Muscle of back (tissue), 11 donors: ENCODE results near the gene USH2A. TPM values are rescaled to one million over a fixed set of nuclear protein-coding genes. Genes with fewer than 3 reads are reported as not detected.
A peak's percentile ranks its signal among the peaks of the same experiment; 100 is the strongest.

Source experiments
- DNase-seq, 3 donors: peaks; one replicate each; pipeline versions ENCODE4 v3.0.0 to v3.0.0-alpha.2; 2013
- polyA plus RNA-seq, 10 donors: library from polyadenylated mRNA; unstranded; fragments of 120-200 nt; gene quantifications; one replicate each; pipeline ENCODE4 v1.2.1, GENCODE V29; 2013; ENCODE audit not compliant: insufficient read length in 10 of 10

Gene USH2A
- polyA plus RNA-seq, 10 donors, result 0.04 to 0.13 (median 0.07) TPM

DNA sequence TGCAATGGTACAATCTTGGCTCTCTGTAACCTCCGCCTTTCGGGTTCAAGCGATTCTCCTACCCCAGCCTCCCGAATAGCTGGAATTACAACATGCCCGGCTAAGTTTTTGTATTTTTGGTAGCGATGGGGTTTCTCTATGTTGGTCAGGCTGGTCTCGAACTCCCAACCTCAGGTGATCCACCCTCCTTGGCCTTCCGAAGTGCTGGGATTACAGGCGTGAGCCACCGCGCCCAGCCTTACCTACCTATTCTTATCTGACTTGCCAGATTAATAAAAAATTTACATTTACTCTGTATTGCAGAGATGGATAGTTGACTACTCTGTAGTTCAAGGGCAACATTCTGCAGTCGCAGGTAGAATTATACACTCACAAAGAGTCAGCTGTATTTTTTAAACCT lies 496.6 kb downstream of the USH2A start:
- no peak for DNase-seq

DNA sequence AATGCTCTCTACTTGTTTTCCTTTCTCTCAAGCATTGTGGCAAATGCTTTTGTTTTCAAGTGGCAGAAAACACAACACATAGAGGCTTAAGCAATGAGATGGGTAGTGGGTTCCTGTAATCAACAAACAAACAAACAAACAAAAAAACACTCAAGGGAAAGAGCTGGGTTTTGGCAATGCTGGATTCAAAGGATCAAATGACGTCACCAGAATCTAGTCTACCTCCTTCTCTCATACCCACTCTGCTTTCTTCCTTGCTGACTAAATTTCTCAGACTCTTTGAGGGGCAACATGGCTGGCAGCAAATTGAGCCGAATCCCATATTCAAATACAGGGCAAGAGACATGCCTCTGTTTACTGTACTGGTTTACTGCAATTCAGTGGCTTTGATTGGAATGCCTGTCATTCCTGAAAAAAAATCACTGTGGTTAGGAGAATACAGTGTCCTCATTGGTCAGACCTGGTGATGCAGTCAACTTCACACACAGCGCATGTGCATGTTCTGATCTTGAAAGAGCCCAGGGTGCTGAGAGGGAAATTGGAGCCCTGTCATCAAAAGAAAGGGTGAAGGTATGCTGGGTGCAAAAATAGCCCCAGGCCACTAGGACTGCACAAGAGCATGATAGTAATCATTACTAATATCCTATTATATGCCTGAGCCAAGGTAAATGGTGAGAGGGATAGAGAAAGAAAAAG lies 500.0 kb downstream of the USH2A start:
- DNase-seq, result peak in 1 of 3 donors; percentile 8

DNA sequence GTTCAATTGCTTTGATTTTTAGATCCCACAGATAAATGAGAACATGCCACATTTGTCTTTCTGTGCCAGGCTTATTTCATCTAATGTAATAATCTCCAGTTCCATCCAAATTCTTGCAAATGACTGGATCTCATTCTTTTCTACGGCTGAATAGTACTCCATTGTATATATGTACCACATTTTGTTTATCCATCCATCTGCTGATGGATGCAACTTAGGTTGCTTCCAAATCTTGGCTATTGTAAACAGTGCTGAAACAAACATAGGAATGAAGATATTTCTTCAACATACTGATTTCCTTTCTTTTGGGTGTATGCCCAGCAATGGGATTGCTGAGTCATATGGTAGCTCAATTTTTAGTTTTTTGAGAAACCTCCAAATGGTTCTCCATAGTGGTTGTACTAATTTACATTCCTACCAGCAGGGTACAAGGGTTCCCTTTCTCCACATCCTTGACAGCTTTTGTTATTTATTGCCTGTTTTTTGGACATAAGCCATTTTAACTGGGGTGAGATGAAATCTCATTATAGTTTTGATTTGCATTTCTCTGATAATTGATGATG lies 511.8 kb downstream of the USH2A start:
- peak in 1 of 3 donors; percentile 21 for DNase-seq

DNA sequence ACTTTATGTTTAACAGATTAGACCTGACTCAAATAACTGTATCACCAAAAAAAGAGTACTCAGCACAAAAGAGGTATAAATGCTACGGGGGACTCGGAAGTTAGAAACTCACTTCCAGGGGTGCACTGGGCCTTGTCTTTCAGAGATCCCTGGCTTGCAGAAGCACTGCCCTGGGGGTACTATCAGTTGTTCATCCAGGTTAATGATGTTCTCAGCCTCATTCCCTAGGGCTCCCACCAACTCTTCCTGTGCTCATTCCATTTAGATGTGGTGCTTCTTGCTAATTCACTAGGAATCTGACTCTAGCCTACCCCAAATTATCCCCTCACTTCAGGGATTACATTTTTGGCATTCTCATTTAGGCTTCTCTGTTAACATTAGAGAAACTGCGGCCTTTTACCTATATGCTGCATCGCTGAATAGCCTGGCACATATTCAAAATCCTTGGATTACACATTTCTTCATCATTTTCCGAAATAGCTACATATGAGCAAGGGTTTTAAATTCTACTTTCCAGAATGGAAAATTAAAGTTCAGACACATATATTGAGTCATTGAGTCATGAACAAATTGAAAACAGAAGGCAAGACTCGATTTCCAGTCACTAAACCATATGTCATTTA lies 517.6 kb downstream of the USH2A start:
- DNase-seq, result peak; percentile 30 to 90 (median 36)

DNA sequence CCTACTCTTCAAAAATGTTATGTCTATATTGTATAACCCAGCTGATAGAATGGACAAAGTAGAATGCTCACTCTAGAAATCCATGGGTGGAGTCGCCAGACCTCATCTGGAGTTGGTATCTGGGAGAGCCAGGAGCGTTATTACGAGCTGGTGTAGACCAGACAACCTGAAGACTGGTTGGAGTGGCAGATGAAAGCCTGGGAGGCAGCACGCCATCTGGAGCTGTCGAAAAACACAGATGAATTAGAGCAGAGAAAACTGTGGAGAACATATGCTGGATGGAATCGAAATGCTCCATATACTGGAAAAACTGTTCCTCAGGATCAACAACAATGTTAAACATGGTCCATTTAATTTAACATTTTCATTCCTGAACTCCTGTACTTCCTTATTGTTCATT lies 522.6 kb downstream of the USH2A start:
- no peak for DNase-seq

DNA sequence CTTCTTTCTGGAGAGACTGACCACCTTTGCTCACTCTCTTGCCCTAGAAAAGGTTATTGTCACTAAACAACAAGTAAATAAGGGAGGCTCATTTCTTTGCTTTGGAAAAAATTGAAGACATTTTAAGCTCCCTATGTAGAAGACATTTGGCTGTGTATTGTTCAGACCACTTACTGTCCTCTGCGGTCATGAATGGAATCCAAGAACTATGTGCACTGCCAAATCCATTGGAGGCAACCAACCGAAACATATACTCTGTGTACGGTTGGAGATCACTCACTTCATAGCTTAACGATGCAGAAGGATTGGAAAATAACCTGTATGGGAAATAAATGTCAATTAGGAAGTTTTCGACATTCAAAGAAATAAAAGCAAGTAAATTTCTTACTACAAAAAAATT lies 523.3 kb downstream of the USH2A start:
- DNase-seq, result no peak

DNA sequence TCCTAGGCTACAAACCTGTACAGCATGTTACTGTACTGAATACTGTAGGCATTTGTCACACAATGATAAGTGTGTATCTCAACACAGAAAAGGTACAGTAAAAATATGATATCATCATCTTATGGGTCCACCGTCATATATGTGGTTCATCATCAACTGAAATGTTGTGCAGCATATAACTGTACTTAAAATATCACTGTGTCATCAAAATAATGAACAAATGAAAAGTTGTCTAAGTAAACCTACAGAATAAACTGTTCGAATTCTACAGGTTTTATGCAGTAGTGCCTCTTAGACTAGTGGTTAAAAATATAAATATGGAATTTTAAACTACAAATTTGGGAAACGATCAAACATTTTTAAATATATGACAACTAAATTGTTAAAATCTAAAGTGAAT lies 527.4 kb downstream of the USH2A start:
- no peak for DNase-seq

DNA sequence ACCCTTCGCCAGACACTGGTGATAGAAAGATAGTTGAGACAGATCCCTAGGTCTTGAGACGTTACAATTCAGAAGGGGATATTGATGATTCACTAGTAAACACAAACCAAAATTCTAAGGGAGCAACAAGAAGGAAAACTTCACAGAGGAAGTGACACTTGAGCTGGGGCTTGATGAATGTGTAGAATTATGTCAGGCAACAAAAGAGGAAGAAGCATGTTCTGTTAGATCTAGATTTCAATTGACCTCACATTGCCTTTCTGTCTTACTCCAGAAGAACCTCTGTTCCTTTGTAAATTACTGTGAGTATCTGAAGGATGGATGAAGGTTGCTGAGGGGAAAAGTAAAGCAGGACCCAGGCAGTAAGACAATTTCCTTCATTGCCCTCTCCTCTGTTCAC lies 528.0 kb downstream of the USH2A start:
- no peak for DNase-seq

DNA sequence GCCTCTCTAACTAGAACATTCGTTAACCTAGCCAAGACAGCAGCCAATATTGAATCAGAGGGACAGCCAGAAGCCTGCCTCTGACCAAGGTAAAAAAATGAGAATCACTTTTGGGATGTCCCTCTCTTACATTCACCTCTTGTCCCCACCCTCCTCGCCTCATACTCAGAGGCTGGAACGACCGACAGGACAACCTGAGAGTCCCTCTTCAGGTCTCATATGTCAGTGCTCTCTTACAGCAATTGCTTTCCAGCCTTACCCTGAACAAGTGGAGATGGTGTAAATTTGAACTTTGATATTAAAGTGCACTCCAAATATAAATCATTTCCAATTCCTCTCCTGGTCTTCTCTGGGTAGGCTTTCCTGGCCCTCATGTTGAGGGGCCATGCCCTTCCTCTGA lies 528.6 kb downstream of the USH2A start:
- DNase-seq, result no peak

DNA sequence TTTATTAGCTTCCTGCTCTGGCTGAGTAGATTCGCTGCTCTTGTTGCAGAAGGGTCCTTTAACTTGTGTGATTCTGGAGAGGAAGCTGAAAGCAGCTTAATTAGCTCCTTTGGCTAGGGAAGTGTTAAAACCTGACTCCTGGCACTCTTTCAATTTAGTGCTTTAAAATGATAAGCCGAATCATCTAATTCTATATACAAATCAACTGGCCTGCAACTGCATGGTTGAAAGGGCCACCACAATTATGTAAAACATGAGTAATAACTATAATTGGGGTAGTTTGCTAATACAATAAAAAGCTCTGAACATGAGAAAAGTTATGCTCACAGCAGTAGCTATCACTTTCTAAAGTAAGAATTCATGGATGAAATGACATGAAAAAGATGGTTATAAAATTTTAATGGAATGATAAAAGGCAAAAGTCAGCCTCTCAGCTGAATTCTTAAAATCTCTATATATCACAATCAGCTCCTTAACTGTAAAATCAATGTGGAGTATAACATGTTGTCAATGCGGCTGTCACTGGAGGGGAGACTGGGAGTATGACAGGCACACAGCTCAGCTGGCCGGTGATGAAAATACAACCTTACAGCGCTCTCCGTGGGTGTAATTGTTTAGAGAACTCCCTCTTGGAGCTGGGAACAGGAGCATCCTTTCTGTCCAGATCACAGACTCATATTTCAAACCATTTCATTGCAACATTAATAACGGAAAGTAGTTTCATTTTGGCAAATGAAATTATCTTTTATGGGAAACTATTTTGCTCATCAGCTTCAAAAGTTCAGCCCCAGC lies 531.8 kb downstream of the USH2A start:
- peak in 1 of 3 donors; percentile 12 for DNase-seq

DNA sequence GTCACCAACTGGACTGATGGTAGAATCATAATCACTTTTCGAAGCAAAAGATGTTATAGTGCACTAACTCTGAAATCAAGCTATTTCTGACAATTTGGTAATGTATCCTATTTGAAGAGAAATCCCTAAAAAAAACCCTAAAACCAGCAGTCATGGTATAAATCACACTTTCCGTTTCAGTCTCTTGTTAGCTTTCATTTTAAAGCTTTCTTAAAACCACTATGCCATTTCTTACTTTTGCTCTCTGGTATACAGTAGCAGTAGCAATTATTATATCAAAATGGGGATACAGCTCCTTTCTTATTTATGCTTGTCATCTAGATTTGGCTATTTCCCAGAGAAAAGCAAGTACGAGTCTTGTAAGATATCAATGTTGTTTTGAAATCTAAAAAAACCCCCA lies 532.8 kb downstream of the USH2A start:
- peak in 1 of 3 donors; percentile 32 for DNase-seq

DNA sequence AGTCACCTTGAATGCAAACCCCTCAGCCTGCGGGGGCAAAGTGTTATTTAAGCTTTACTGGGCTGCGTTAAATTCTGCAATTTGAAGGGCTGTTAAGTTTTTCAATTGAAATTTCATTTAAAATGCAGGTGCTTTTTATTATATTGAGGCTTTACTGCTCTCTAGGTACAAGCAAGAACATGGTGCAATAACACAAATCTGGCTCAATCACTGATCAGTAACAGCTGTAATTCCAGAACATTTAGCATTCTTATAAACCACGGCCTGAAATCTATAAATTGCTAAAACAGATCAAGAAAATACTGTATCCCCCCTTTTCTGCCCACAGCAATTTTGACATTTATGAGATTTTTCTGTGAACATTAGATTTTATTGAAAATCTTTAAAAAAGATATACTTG lies 533.4 kb downstream of the USH2A start:
- peak in 1 of 3 donors; percentile 22 for DNase-seq

DNA sequence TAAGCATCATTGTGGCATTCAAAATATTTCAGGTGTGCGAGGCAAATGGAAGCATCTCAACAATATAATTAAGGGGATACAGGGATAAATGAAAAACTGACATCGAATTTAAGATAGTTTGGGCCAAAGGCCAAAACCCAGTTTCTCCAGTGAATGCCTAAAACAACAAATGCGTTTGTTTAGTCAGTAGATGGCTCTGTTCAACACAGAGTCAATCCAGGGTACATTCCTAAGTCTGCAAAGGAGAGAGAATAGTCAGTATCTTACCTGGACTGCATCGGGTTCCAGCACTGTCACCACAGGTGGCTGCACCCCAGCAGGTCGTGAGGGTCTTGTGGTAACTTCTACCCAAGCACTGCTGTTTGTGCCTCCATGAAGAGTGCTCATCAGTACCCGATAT lies 535.1 kb downstream of the USH2A start:
- no peak for DNase-seq

DNA sequence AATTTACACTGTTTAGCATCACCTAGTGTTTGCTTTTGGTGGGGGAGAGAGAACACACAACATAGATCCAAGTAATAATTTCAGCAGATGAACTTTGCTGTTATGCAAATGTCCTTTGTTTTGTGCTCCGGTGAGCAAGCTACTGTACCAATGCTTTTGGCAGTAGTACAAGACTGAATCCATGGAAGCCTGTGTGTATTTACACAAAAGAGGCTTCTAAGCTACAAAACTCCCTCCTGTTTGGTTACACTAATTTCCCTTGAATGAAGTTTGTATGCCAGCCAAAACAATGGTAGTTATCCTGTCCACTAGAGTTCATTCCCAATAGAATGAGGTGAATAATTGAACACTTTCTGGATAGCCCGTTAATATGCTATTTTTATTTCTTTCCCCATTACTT lies 535.6 kb downstream of the USH2A start:
- no peak for DNase-seq

DNA sequence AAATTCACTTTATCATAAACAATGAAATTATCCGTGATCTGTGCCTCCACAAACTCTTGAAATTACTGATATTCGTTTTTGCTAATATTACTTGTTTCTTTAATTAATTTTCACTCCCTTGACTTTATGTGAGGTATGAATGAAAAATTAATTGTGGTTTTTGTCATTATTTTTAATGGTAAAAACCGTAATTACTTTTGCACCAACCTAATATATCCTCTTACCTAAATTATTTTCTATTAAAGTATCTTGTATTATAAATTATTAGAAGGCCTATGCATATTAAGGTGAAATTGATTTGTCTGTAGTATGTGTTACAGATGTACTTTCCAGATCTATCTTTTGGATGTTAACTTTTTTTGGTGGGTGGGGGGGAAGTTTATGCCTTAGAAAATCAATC lies 540.2 kb downstream of the USH2A start:
- no peak for DNase-seq

DNA sequence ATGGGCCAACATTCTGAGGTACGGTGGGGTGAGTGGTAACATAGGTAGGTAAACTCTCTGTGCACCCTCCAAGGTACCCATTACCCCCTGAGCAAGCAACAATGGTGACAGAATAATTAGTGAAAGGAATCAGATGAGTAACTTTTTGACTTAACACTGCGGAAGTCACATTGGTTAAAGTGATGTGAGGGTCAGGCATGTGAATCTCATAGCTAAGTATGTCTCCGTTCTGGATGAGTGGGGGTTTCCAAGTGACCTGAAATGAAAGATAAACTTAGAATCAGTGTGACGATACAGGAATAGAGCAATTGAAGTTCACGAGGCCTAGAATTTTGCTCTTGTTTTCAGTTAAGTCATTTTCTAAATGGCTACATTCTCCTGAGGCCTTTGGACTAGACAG lies 544.4 kb downstream of the USH2A start:
- DNase-seq, result no peak

DNA sequence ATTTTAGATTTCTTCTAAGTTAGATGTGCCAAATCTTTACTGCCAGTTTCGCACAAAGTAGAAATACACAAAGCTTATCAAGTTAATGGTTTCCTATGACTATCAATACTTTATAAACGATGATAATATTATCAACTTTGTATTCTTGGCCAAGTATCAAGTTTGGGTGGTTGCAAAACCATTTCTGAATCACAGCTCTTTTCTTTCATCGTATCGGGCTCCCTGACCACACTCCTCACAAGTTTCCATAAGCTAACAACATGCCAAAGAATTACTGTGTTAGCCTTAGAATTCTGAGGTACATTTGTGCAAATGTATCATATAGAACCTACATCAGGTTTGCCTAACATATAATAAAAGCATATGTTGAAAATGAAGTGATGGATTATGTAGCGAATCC lies 545.1 kb downstream of the USH2A start:
- DNase-seq, result no peak

DNA sequence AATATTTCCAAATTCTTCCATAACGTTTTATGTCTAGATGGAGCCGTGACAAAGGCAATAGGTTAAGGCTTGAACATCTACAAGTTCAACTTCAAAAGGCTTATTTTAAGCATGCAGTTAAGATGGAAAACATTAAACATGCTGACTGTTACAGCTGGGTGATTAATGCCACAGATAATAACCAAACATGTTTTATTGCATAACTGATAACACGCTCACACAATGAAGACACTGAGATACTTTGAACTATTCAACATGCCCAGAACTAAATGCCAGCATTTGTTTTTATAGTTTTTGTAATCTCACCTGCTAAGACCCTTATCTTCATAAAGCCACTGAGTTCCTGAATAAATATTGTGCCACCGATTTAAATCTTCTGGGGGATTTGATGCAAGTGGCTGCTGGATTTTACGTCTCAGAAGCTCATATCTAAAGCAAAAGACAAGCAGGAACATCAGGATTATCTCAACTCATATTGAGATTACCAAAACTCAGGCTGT lies 545.7 kb downstream of the USH2A start:
- DNase-seq, result no peak

DNA sequence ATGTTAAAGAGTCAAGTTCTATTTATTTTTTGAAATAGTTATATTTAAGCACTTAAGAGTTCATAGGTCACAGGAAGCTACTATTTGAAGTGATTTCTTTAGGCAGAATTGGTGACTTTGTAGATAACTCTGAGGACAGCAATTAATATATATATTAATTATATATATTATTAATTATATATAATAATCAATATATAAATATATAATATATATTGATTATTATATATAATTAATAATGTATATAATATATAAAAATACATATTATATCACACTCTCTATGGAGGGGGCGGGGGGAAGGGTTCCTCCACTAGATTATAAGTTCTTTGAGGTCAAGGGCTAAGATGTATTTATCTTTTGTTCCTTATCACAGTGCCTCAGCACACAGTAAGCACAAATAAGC lies 547.5 kb downstream of the USH2A start:
- DNase-seq, result no peak

DNA sequence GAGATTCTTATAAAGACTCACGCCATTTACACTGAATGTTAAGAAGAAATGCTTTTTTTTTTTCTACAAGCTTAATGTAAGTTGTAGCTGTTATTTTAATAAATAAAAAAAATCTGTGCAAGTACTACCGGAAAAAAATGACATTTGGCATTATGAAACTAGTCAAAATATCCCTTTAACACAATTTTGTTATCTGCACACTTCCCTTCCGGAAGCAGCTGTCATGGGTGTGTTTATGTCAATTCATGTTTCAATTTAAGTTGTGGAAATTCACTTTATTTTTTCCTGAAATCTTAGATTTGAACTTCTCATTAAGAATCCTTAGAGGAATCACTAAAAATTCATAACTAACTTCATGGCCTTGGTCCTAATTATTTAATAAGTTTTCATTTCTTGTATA lies 548.0 kb downstream of the USH2A start:
- no peak for DNase-seq

DNA sequence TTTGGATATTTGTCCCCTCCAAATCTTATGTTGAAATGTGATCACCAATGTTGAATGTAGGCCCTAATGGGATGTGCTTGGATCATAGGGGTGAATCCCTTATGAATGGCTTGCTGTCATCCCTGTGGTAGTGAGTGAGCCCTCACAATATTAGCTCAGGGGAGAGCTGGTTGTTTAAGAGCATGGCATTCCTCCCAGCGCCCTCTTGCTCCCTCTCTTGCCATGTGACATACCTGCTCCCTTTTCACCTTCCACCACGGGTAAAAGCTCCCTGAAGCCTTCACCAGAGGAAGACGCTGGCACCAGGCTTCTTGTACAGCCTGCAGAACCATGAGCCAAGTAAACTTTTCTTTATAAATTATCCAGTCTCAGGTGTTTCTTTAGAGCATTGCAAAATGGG lies 550.6 kb downstream of the USH2A start:
- no peak for DNase-seq

DNA sequence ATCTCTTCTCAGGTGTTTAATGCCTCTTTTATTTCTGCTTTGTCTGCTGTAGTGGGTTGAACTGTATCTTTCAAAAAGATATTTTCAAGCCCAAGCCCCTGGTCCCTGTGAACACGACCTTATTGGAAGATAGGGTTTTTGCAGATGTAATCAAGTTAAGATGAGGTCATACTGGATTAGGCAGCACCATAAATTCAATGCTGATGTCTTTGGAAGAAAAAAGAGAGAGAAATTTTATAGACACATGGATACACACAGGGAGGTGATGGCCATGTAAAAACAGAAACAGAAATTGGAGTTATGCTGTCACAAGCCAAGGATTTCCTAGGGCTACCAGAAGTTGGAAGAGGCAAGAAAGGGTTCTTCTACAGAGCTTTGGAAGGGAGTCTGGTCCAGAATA lies 554.7 kb downstream of the USH2A start:
- no peak for DNase-seq

DNA sequence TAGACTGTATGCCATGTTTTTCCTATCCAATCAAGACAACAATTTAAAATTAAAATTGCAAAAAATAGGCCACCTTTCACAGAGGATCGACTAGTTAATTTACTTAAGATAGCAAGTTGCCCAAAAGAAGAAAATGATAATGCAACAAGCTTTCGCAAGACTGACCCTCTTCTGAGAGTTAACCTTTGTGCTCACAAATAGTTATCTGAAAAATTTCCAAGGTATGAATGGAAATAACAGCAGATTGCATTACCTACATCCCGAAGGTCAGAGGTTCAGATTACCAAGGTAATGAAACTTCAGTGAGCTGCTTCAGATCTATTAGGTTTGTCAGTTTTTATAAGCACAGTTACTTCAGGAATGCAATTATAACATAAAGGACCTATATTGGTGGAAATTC lies 558.2 kb downstream of the USH2A start:
- DNase-seq, result no peak
